Stimulated activated CD4-positive, alpha-beta T cell treated with anti-CD3 and anti-CD28 coated beads, TNF-alpha, amount 100 ng/mL, for 48 hours (primary cell): ENCODE measurements around the gene C12orf42.

Source experiments
- DNase-seq, 3 donors: peaks; one replicate each; pipeline ENCODE4 v3.0.0-alpha.2; 2020; ENCODE audit warnings: low read depth in 3 of 3

C12orf42 gene

DNA sequence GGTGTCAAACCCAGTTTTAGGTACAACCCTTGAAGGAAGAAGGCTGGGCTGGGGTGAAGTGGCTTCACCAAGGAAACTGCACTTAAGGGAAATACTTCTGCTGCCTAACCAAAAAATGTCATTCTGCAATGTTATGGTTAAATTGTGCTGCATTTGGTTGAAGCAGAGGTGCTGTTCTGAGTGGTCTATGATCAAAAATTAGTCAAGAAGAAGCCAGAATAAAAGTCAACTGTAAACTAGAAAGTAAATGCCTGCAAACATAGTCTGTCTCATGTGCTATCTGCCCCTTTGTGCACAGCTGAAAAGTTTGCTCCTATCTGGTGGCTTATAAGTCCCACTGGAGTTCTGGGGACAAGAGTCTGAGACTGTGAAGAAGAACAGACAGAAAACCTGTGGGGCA, 158.8 kb downstream of the C12orf42 start:
- DNase-seq, result no peak

GRCh38 chr12:103334466-103334865, 161.3 kb downstream of the C12orf42 start:
- no peak for DNase-seq

GRCh38 chr12:103333676-103334075, 162.1 kb downstream of the C12orf42 start:
- no peak for DNase-seq

- DNase-seq, result no peak
Observed at GRCh38 chr12:103331643-103332042, 164.1 kb downstream of the C12orf42 start.

DNA sequence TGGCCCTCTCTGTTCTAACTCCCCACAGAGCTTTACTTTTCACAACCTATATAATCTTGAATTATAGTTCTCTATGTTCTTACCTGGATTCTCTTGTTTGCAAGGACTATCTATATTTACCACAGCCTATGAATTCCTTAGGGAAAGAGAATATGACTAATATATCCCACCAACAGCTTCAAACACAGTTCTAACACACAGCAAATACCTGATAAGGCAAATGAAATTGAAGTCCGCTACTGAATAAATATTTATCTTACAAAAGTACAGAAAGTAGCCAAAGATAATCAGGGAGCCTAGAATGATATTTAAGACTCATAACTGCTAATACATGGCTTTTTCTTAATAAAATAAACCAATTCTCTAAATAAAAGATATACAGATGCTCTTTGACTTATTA, 165.1 kb downstream of the C12orf42 start:
- DNase-seq, result no peak

- no peak for DNase-seq
Observed at GRCh38 chr12:103327676-103328075, 168.1 kb downstream of the C12orf42 start.

DNA sequence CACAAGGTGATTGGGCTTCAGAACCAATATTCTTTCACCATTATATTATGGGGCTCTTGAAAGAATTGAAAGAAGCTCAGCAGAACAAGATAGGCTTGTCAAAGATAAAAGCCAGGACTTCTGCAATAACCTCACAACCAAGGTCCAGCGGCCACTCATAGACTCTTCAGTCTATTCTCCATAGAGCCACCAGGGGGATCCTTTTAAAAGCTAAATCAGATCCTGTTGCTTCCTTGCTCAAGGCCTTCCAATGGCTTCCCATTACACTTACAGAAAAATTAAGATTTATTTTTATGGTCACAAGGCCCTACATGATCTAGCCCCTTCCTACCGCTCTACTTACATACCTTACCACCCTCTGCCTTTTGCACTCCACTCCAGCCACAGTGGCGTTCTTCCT, 169.6 kb downstream of the C12orf42 start:
- DNase-seq, result no peak

DNA sequence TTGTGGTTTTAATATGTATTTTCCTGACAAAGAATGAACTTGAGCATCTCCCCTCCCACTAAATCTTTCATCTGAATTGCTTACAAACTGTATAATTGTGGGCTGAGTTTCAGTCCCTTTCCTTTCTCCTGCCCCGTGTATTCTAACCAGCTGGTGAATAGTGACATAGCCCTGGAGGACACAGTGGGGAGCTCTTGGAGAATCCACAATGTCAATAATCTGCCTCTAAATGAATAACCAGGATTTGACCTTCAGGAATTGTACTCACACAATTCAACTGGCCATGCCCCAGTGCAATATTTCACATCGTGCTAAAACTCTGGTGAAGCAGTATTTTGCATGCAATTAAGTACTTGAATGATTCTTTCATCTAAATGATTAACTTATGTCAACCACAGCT, 177.2 kb downstream of the C12orf42 start:
- no peak for DNase-seq

DNA sequence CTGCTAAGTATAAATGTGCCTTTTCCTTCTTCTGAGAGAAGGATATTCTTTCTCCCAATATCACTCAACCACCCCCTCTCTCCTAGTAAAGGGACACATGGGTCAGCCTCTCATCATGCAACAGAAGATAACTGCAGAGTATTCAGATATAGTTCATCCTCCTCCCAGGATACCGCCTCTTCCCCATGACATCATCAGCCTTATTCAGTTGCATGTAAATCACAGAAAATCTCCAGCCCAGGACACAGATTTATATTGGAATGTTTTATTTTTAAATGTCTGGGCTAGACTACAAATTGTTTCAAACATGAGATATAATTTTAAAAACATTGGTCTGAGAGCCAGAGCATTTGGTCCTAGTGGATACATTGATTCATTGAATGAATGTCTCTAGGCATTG, 178.5 kb downstream of the C12orf42 start:
- no peak for DNase-seq

DNA sequence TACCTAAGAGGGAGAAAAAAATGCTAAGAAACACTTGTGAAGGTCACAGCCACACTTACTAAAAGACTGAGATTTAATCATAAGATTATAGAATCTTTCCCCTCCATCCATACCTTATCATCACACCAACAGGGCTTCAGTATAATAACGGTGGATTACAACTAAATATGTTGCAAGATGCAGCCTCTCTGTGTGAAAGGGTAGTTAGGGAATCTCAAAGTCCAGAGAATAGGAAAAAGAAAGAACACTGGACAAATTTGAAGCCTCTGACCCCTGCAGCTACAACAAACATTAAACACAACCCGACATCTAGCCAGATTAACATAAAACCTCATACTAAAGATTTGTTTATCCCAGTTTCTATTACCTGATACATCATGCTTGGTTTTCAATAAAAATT, 181.0 kb downstream of the C12orf42 start:
- no peak for DNase-seq

DNA sequence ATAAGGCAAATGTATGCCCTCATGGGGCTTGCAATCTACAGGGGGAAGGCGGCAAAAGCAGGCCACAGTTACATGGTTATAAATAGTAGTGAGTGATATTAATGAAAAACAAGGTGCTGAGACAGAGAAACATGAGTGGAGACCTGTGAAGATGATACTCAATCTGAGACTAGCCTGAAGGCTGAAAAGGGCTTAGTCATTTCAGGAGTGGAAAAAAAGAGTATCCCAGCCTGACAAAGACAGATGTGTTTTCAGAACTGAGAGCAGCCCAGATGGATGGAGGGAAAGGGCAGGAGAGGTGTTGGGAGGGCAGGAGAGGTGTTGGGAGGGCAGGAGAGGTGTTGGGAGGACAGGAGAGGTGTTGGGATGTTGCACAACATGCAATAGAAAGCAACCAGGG, 181.9 kb downstream of the C12orf42 start:
- no peak for DNase-seq

GRCh38 chr12:103312742-103313354, 182.9 kb downstream of the C12orf42 start:
- DNase-seq, result no peak

- DNase-seq, result no peak
Observed at GRCh38 chr12:103310546-103311270, 185.1 kb downstream of the C12orf42 start.

GRCh38 chr12:103308396-103308795, 187.4 kb downstream of the C12orf42 start:
- DNase-seq, result no peak

GRCh38 chr12:103303484-103303883, 192.3 kb downstream of the C12orf42 start:
- no peak for DNase-seq

GRCh38 chr12:103301642-103302591, 193.9 kb downstream of the C12orf42 start:
- no peak for DNase-seq

- DNase-seq, result no peak
Observed at GRCh38 chr12:103288016-103288415, 207.8 kb downstream of the C12orf42 start.

DNA sequence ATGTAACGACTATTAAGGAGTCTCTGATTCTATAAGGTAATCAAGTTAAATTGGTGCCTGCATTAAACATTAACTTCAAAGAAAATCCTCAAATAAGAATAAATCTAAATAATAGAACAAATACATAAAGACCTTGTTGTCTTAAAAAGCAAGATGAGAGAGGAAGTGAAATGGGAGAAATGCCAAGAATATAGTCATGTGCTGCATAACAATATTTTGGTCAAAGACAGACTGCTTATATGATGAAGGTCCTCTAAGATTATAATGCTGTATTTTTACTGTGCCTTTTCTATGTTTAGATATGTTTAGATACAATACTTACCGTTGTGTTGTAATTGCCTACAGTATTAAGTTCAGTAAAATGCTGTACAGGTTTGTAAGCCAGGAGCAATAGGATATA, 213.6 kb downstream of the C12orf42 start:
- DNase-seq, result no peak

GRCh38 chr12:103279444-103279843, 216.3 kb downstream of the C12orf42 start:
- no peak for DNase-seq

DNA sequence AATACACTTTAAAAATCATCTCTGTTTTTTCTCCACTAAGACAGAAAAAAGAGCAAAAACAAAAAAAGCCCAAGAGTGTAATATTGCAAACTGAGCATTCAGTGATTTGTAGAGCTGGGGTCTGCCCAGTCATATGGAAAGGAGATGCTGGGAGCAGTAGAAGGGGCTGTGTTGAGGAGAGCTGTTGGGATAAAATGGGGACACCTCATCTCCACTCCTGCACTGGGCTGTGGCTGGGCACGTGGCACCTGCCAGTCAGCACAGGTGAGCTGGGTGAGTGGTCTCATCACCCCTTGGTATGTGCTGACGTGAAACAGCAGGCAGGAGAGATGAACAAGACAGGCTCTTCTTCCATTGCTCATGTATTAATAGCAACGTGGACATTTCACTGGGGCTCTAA, 217.4 kb downstream of the C12orf42 start:
- no peak for DNase-seq

DNA sequence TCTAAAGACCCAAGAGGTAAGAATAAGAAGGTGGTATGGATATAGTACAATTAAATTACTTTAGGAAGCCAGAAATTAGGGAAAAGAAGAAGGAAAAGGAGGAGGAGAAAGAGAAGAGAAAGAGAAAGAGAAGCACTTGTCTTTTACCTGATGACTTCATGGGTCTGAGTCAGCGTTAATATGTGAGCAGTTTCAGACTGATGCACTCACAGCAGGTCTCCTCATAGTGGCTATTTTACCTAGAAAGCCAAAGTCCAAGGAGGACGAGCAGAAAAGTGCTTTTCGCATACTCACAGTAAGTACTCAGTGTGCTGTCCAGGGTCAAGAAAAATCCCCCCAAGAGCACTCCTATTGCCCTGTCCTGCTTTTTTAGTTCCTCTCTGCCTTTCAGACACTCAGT, 222.1 kb downstream of the C12orf42 start:
- DNase-seq, result no peak

- no peak for DNase-seq
Observed at GRCh38 chr12:103272949-103273348, 222.8 kb downstream of the C12orf42 start.

DNA sequence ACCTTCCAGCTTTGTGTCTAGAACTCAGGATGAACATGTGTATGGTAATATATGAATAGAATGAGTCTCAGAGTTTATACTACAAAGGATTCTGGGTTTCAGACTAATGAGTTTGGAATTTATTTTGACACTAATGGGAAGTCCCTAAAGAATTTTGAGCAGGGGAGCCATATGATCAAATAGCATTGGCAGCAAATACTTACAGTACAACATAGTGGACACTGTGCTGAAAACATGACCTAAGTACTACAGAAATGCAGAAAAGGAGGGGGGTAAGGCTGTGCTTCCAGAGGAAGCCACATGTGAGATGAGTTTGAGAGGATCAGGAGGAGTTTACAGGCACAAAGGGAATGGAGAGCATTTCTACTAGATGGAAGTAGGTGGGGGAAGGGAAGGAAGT, 225.8 kb downstream of the C12orf42 start:
- no peak for DNase-seq
